HG03139 (cell line): ENCODE measurements around the gene ZNF865.

Experiments
- ATAC-seq: cut with Tn5 transposase; IDR thresholded peaks from one replicate; pipeline ENCODE4 v1.9.1; 2021; ENCODE audit not compliant: unreplicated experiment

ZNF865 gene

GRCh38 chr19:55603581-55604292, 1.7 kb upstream of the ZNF865 start:
- no peak for ATAC-seq

DNA sequence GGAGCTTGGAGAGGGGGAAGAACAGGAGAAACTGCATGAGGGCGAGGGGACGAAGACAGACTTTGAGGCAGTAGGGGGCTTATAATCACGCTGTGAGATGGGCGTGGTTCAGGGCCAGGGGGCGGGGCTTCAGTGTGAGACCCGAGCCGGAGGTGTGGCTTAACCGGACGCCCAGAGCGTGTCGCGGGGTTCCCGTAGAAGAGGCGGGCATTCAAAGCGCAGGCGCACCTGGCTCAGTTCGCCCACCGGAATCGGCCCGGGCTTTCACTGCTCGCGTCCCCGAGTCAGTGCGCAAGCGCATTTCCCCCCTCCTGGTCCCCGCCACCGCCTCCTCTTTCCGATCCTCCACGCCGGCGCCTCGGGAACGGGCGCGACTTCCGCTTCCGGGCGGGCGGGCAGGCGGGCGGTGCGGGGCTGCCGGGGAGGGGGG, 225 bp upstream of the ZNF865 start:
- peak; percentile 67 for ATAC-seq

- no peak for ATAC-seq
These were observed 982 bp downstream of the ZNF865 start for GRCh38 chr19:55606471-55606787.

- no peak for ATAC-seq
These were observed 1.4 kb downstream of the ZNF865 start for GRCh38 chr19:55606817-55607216.

GRCh38 chr19:55609326-55609725, 3.9 kb downstream of the ZNF865 start:
- ATAC-seq, result no peak

DNA sequence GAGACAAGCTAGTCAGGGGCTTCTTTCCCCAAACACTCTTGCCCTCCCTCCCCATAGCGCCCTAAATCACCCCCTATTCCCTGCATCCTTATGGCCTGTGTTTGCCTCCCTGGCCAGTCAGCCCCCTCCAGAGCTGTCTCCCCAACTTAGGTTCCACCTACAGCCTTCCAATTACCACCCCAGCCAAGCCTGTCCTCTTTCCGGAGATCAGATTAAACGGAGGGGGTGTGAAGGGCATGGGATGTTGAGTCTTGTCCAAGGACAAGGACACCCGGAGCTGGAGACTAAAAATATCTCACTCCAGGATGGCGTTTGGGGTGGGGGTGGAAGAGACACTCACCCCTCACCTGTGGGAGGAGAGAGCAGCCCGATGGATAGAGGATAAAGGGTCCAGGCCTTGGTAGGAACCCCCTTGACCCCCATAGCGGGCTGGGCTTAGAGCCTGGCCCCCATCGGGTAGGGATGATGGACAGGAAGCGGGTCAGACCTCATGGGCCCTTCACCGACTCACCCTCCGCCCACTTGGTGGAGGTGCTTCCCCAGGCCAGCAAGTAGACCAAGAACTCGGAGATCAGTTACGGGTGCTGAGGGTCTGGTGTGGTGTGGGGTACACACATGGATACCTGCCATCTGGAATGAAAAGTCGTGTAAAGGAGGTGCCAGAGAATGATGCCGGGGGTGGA, 6.0 kb downstream of the ZNF865 start:
- no peak for ATAC-seq

- ATAC-seq, result no peak
These were observed 6.7 kb downstream of the ZNF865 start for GRCh38 chr19:55611983-55612645.

GRCh38 chr19:55613396-55613795, 7.9 kb downstream of the ZNF865 start:
- ATAC-seq, result no peak

- ATAC-seq, result no peak
These were observed 8.7 kb downstream of the ZNF865 start for GRCh38 chr19:55613930-55614710.

DNA sequence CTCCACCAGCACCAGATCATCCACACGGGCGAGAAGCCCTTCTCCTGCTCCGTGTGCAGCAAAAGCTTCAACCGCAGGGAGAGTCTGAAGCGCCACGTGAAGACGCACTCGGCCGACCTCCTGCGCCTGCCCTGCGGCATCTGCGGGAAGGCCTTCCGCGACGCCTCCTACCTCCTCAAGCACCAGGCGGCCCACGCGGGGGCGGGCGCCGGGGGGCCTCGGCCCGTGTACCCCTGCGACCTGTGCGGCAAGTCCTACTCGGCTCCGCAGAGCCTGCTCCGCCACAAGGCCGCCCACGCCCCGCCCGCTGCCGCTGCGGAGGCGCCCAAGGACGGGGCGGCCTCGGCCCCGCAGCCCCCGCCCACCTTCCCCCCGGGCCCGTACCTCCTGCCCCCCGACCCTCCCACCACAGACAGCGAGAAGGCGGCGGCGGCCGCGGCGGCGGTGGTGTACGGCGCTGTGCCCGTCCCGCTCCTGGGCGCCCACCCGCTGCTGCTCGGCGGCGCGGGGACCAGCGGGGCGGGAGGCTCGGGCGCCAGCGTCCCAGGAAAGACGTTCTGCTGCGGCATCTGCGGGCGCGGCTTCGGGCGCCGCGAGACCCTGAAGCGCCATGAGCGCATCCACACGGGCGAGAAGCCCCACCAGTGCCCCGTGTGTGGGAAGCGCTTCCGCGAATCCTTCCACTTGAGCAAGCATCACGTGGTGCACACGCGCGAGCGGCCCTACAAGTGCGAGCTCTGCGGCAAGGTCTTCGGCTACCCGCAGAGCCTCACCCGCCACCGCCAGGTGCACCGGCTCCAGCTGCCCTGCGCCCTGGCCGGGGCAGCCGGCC, 9.5 kb downstream of the ZNF865 start:
- ATAC-seq, result no peak

DNA sequence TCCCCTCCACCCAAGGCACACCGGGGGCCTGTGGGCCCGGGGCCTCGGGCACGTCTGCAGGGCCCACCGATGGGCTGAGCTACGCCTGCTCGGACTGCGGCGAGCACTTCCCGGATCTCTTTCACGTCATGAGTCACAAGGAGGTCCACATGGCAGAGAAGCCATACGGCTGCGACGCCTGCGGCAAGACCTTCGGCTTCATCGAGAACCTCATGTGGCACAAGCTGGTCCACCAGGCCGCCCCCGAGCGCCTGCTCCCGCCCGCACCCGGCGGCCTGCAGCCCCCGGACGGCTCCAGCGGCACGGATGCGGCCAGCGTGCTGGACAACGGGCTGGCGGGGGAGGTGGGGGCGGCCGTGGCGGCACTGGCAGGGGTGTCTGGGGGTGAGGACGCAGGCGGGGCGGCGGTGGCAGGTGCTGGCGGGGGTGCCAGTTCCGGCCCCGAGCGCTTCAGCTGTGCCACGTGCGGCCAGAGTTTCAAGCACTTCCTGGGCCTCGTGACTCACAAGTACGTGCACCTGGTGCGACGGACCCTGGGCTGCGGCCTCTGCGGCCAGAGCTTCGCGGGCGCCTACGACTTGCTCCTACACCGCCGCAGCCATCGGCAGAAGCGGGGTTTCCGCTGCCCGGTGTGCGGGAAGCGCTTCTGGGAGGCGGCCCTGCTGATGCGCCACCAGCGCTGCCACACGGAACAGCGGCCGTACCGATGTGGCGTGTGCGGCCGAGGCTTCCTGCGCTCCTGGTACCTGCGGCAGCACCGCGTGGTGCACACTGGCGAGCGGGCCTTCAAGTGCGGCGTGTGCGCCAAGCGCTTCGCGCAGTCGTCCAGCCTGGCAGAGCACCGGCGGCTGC, 10.3 kb downstream of the ZNF865 start:
- no peak for ATAC-seq

DNA sequence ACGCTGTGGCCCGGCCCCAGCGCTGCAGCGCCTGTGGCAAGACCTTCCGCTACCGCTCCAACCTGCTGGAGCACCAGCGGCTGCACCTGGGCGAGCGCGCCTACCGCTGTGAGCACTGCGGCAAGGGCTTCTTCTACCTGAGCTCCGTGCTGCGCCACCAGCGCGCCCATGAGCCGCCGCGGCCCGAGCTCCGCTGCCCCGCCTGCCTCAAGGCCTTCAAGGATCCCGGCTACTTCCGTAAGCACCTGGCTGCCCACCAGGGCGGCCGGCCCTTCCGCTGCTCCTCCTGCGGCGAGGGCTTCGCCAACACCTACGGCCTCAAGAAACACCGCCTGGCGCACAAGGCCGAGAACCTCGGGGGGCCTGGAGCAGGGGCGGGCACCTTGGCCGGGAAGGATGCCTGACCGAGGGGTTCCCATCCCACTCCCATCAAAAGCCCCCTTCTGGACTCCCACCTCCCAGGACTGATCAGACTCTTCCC, 11.0 kb downstream of the ZNF865 start:
- no peak for ATAC-seq

- no peak for ATAC-seq
These were observed 12.0 kb downstream of the ZNF865 start for GRCh38 chr19:55617426-55617825.

GRCh38 chr19:55618426-55618825, 13.0 kb downstream of the ZNF865 start:
- no peak for ATAC-seq

- ATAC-seq, result no peak
These were observed 13.8 kb downstream of the ZNF865 start for GRCh38 chr19:55619286-55619685.

- no peak for ATAC-seq
These were observed 15.2 kb downstream of the ZNF865 start for GRCh38 chr19:55620410-55621204.

GRCh38 chr19:55621205-55621672, 15.8 kb downstream of the ZNF865 start:
- ATAC-seq, result no peak

DNA sequence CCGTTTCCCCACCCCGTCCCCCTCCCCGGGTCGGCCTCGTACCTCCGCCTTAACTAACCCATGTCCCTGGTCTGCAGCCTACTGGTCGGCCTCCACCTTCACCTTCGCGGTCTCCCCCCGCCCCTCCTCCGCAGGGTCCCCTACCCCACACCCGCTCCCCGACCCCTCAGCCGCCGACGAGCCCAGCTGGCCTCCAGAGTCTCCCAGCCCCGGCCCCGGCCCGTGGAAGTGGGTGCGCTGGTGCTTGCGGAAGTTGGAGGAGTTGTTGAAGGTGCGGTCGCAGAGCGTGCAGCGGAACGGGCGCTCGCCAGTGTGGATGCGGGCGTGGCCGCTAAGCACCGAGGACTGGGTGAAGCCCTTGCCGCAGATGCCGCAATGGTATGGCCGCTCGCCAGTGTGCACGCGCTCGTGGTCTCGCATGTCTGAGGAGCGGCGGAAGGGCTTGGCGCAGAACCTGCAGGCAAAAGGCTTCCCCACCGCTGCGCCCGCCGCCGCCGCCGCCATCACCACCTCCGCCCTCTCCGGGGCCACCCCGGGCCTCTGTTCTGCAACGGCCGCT, 16.3 kb downstream of the ZNF865 start:
- no peak for ATAC-seq
